Subcutaneous adipose tissue (tissue), 4 donors: Measurements from ENCODE around the gene SIK2. TPM values are rescaled to one million over a fixed set of nuclear protein-coding genes. Genes with fewer than 3 reads are reported as not detected.

Experiments used
- total RNA-seq, 4 donors: library from RNA; depleted of rRNA; stranded (reverse); fragments of >200 nt; gene quantifications; one replicate each; pipeline ENCODE4 v1.1.0, GENCODE V29; 2016
- TF ChIP-seq, protein P1 (sequence below): fragments of 450-650 bp; IDR thresholded peaks from one replicate; pipeline ENCODE4 v1.5.1; 2016; ENCODE audit warnings: low read depth, mild to moderate bottlenecking, control low read depth, antibody characterized with exemption, moderate library complexity

Gene SIK2
- total RNA-seq, 4 donors from 2014 or later, result 75.8 to 113 (median 101) TPM

DNA sequence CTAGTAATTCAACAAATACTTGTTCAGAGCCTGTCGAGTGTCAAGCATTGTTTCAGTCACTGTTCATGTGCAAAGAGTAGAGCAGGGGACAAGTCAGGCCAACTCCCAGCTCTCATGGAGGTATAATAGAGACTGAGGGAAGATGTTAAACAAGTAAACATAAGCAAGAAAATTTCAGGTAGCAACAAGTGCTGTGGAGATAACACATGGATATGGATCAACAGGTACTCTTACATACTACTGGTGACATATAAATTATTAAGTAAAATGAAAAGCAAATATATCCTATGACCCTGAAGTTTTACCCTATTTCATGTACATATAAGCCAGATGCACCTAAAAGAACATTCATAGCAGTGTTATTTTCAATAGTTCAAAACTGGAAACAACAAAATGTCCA, 42.7 kb downstream of the SIK2 start:
- TF ChIP-seq, protein P1, sequence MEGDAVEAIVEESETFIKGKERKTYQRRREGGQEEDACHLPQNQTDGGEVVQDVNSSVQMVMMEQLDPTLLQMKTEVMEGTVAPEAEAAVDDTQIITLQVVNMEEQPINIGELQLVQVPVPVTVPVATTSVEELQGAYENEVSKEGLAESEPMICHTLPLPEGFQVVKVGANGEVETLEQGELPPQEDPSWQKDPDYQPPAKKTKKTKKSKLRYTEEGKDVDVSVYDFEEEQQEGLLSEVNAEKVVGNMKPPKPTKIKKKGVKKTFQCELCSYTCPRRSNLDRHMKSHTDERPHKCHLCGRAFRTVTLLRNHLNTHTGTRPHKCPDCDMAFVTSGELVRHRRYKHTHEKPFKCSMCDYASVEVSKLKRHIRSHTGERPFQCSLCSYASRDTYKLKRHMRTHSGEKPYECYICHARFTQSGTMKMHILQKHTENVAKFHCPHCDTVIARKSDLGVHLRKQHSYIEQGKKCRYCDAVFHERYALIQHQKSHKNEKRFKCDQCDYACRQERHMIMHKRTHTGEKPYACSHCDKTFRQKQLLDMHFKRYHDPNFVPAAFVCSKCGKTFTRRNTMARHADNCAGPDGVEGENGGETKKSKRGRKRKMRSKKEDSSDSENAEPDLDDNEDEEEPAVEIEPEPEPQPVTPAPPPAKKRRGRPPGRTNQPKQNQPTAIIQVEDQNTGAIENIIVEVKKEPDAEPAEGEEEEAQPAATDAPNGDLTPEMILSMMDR, result no peak

DNA sequence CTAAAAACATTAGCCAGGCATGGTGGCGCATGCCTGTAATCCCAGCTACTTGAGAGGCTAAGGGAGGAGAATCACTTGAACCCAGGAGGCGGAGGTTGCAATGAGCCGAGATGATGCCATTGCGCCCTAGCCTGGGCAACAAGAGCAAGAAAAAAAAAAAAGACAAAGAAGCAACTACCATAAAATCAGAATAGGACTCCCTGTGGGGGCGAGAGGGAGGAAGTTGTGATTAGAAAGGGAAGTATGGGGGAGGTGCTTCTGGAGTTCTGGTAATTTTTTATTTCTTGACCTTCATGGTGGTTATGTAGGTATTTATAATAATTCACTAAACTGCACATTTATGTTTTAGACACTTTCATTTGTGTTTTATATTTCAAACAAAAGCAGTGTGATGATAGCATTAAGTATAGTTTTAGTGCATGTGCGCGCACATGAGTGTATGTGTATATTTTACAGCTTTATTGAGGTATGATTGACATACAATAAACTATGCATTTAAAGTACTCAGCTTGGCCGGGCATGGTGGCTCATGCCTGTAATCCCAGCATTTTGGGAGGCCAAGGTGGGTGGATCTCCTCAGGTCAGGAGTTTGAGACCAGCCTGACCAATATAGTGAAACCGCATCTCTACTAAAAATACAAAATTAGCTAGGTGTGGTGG, 43.5 kb downstream of the SIK2 start:
- TF ChIP-seq, protein P1, result no peak

DNA sequence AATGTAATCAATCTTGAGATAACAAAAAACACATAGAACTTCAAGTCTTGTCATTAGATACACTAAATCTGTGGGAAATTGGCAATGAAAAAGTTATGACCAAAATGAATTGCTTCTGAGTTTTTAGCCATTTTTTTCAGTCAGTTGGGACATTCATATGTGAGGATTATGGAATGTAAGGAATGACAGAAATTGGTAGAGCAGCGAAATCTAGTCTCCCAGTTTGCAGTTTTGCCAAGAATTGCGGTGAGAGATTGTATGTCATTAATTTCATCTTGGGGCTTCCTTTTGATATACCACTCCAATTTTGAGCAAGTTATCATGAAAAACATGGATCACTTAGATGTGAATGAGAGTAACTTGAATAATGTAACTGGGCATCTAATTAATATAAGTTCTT, 49.9 kb downstream of the SIK2 start:
- TF ChIP-seq, protein P1, result no peak

DNA sequence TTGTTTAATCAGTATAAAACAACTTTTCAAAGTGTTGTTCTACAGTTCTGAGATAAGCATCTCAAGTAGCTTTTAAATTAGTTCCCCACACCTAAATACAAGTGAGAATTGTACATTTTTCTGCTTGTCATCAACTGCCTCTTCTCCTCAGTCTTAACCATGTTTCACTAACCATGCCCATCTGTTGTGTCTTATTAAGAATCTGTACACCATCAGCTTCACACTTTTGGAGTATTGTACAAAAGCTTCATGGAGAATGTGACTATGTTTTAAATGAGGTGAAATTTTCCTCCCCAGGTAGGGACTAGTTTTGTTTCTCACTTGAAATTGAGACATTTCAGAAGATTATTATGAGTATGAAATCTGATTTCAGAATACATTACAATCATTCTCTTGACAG, 52.4 kb downstream of the SIK2 start:
- TF ChIP-seq, protein P1, result no peak

DNA sequence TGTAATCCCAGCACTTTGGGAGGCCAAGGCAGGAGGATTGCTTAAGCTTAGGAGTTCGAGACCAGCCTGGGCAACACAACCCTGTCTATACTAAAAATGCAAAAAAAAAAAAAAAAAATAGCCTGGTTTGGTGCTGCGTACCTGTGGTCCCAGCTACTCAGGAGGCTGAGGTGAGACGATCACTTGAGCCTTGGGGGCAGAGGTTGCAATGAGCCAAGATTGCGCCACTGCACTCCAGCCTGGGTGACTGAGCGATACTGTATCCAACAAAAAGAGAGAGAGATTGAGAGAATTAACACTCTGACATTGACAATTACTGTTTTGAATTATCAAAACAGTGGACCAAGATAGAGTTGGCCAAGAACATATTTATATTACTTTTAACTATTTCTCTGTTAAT, 53.7 kb downstream of the SIK2 start:
- TF ChIP-seq, protein P1, result no peak

DNA sequence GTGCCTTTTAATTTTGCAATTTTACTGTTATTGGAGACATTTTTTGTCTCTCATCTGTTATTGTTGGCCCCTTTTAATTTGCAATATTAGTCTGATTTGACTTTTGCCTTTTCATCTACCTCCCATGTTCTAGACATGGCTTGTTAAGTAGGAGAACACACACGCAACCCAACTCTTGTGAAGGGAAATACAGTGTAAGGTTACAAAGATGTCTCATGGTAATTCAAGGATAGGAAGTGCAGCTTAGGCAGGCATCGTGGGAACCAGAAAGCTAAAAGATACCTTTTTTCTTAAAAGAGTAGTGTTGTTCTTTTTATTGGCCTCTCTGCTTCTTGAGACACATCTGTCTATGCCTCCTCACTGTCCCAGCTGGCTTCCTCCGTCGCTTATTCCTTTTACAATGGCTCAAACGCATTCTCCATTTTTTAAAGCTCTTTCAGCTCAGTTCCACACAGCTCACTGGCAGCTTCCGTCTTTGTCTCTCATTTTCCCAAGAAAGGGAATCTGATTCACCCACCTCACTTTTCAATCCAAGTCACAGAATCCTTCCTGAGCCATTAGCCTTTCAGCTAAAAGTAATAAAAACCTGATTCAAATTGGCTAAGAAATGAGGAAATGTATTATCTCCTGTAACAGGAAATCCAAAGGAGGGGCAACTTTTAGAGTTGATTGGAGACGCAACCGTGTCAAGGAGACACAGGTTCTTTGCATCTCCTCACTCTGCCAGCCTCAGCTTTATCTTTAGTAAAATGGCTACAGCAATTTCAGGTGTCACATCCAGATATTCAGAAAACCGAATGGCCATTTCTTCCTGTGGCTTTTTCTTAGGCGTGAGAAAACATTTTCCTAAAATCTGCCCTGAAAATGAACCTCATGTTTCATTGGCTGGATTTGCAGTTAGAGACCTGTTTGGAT, 57.2 kb downstream of the SIK2 start:
- TF ChIP-seq, protein P1, result no peak

DNA sequence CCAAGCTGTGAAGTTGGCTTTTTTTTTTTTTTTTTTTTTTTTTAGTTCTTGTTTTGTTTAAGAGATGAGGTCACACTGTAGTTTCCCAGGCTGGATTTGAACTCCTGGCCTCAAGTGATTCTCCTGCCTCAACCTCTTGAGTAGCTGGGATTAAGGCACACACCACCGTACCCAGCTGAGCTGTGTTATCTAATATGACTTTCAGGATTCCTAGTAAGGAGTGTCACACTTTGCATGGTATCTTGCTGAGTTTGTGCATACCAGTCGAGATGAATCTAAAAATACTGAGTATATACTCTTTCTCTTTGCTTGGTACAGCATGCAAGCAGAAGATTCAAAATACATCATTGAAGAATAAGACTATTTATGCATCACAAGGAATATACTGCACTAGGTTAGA, 58.6 kb downstream of the SIK2 start:
- TF ChIP-seq, protein P1, result no peak
